Activated T-cell treated with anti-CD3 and anti-CD28 coated beads, Interleukin-2, amount 50 U/mL, for 1 hour (primary cell): Measurements from ENCODE around the gene PFN3.
"Not testable (repeated sequence)": the region's sequence is repeated elsewhere in the genome, so short reads cannot be mapped to it uniquely, and the experiment has no call there.

ENCODE experiments used
- DNase-seq: peaks from one replicate; pipeline ENCODE4 v3.0.0-alpha.2; 2020

Gene PFN3

GRCh38 chr5:177425196-177425800 lies 24.8 kb upstream of the PFN3 start:
- DNase-seq, result no peak

GRCh38 chr5:177423671-177424070 lies 23.2 kb upstream of the PFN3 start:
- no peak for DNase-seq

GRCh38 chr5:177421062-177421798 lies 20.8 kb upstream of the PFN3 start:
- no peak for DNase-seq

GRCh38 chr5:177420472-177420871 lies 20.0 kb upstream of the PFN3 start:
- DNase-seq, result not testable (repeated sequence)

GRCh38 chr5:177419046-177419445 lies 18.6 kb upstream of the PFN3 start:
- no peak for DNase-seq

GRCh38 chr5:177417081-177417480 lies 16.6 kb upstream of the PFN3 start:
- not testable (repeated sequence) for DNase-seq

GRCh38 chr5:177414481-177414880 lies 14.0 kb upstream of the PFN3 start:
- DNase-seq, result no peak

GRCh38 chr5:177412603-177413233 lies 12.3 kb upstream of the PFN3 start:
- no peak for DNase-seq

GRCh38 chr5:177410575-177410974 lies 10.1 kb upstream of the PFN3 start:
- no peak for DNase-seq

- DNase-seq, result no peak
Measured at GRCh38 chr5:177409043-177409801, 8.8 kb upstream of the PFN3 start, which contains the start of gene F12. Gene F12, minus strand, starts transcription at chr5:177409564. Its CDS starts 37 bp downstream, at chr5:177409527.

- DNase-seq, result no peak
Measured at GRCh38 chr5:177405805-177406204, 5.3 kb upstream of the PFN3 start.

- DNase-seq, result no peak
Measured at GRCh38 chr5:177405312-177405711, 4.9 kb upstream of the PFN3 start.

- DNase-seq, result no peak
Measured at GRCh38 chr5:177404641-177405179, 4.2 kb upstream of the PFN3 start.

- peak; percentile 87 for DNase-seq
Measured at GRCh38 chr5:177403792-177404640, 3.6 kb upstream of the PFN3 start.

- DNase-seq, result peak; percentile 67
Measured at GRCh38 chr5:177403102-177403791, 2.8 kb upstream of the PFN3 start.

GRCh38 chr5:177402271-177403043 lies 2.0 kb upstream of the PFN3 start:
- peak; percentile 71 for DNase-seq

- no peak for DNase-seq
Measured at GRCh38 chr5:177397875-177398390, 2.5 kb downstream of the PFN3 start.

- DNase-seq, result no peak
Measured at GRCh38 chr5:177396807-177397206, 3.7 kb downstream of the PFN3 start.

GRCh38 chr5:177396078-177396477 lies 4.4 kb downstream of the PFN3 start:
- no peak for DNase-seq

GRCh38 chr5:177393990-177394389 lies 6.5 kb downstream of the PFN3 start:
- DNase-seq, result no peak
